Stimulated activated naive CD8-positive, alpha-beta T cell treated with anti-CD3 and anti-CD28 coated beads, Interleukin-15, Interleukin-2, amounts not matched to agents 100 ng/mL and 50 ng/mL, for 24 hours (primary cell): ENCODE results near the gene PLXNB1.
"Not testable (repeated sequence)": the region's sequence is repeated elsewhere in the genome, so short reads cannot be mapped to it uniquely, and the experiment has no call there.

Source experiments
- H3K27ac Mint-ChIP-seq: one replicate; pipeline ENCODE4 v1.8.0; 2021; ENCODE audit warnings: mild to moderate bottlenecking, mixed read lengths
- H3K27me3 Mint-ChIP-seq: one replicate; pipeline ENCODE4 v1.8.0; 2021; ENCODE audit warnings: mixed read lengths
- H3K36me3 Mint-ChIP-seq: one replicate; pipeline ENCODE4 v1.8.0; 2021; ENCODE audit warnings: low read depth, mixed read lengths
- H3K4me1 Mint-ChIP-seq: one replicate; pipeline ENCODE4 v1.8.0; 2021; ENCODE audit warnings: low read depth, mixed read lengths
- H3K4me3 Mint-ChIP-seq: one replicate; pipeline ENCODE4 v1.8.0; 2021; ENCODE audit warnings: mild to moderate bottlenecking, mixed read lengths
- H3K9me3 Mint-ChIP-seq: one replicate; pipeline ENCODE4 v1.8.0; 2021; ENCODE audit warnings: mixed read lengths

Gene PLXNB1

DNA sequence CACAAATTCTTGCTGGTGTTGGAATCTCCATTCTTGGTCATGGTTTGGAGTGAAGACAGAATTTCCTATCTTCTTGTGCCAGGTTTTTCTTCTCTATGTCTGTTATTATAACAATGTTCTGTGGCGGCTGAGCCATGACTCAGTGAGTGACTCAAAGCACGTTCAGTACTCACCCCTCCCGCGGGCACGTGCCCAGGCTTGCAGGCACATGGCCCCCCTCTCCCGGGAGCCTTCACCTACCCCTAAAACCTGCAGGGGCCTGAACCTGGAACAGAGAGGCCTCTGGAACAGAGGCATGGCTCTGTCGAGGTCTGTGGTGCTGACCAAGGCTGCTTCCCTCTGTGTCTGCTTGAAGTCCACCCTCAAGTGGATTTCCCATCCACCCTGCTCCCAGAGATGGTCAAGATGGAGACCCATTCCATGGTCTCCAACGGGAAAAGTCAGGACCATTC lies 27.6 kb downstream of the PLXNB1 start:
- Mint-ChIP-seq H3K27me3 (no peaks in the 10 kb centered on the region), H3K27ac (no peak overlapping the region), H3K4me3 (no peak overlapping the region), H3K36me3 (no peaks in the 10 kb centered on the region), H3K9me3 (no peaks in the 10 kb centered on the region), H3K4me1 (no peaks in the 10 kb centered on the region)

DNA sequence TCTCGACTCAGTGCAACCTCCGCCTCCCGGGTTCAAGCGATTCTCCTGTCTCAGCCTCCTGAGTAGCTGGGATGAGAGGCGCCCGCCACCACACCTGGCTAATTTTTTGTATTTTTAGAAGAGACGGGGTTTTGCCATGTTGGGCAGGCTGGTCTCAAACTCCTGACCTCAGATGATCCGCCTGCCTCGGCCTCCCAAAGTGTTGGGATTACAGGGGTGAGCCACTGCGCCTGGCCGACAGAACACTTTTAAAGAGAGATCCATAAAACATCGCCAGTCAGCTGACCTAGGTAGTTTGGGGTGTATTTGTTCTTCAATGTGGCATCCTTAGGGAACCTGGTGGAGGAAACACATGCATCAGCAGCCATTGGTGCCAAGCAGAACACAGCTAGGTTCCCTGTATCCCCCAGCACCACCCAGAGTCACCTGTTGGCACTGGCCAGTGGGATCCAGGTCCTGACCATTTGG lies 28.4 kb downstream of the PLXNB1 start:
- not testable (repeated sequence) for H3K36me3 Mint-ChIP-seq, H3K4me3 Mint-ChIP-seq, H3K27me3 Mint-ChIP-seq, H3K9me3 Mint-ChIP-seq, H3K27ac Mint-ChIP-seq, H3K4me1 Mint-ChIP-seq

DNA sequence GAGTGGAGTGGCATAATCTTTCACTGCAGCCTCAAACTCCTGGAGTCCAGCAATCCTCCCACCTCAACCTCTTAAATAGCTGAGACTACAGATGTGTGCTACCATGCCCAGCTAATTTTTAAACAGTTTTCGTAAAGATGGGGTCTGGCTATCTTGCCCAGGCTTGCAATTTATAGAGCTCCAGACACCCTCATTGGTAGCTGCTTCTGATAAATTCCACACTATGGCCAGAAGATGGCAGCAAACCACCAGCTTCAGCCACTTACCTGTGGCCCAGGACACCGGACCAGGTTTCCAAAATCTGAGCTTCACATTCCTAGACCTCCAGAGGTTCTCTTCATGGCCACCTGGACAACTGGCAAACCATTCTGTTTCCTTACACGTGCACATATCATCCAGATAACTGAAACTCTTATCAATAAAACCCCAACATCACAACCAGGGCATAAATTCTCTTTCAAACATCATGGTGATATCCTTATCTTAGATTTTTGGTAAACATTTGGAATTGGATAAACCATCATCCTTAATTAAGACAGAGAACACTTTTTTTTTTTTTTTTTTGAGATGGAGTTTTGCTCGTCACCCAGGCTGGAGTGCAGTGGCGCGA lies 29.0 kb downstream of the PLXNB1 start:
- no peak overlapping the region for H3K4me3 Mint-ChIP-seq
- H3K27me3 Mint-ChIP-seq = peaks cover under 1% of the 10 kb centered on the region
- H3K9me3 Mint-ChIP-seq = no peaks in the 10 kb centered on the region
- no peak overlapping the region for H3K27ac Mint-ChIP-seq
- no peaks in the 10 kb centered on the region for H3K36me3 Mint-ChIP-seq
- H3K4me1 Mint-ChIP-seq = no peaks in the 10 kb centered on the region

DNA sequence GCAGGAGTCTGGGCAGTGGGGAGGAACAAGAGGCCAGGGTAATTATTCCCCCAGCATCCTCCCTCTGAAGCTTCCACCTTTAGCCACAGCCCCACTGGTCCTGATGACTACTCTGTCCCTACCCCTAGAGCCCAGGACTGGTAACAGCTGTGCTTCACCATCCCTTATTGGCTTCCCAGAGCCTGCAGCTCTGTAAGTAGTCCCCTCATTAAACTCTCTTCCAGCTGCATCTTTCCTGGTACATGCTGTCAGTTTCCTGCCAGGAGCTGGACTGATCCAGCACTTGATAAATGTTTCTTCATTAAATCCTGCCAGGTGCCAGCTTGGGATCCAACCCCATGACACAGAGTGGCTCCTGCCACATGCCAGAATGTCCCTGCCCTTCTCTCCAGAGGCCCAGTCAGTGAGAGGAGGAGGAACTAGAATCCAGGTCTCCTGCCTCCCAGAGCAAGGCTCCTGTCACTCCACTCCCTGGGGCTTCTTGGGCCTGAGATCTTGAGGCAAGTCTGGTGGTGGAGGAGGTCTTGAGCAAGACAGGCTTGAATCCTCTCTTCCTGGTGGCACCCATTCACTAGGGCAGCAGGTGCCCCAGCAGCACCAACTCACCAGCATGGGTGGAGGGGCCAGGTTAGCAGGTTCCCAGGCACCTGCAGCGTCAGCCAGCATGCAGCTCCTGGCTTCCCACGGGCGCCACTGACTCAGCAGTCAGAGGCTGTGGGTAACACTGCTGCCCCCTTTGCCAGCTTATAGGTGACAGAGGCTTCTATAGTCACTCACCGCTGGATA lies 30.3 kb downstream of the PLXNB1 start:
- Mint-ChIP-seq H3K9me3 (no peaks in the 10 kb centered on the region), H3K4me1 (no peaks in the 10 kb centered on the region), H3K27me3 (peaks cover 3% of the 10 kb centered on the region), H3K4me3 (no peak overlapping the region), H3K36me3 (no peaks in the 10 kb centered on the region), H3K27ac (no peak overlapping the region)

DNA sequence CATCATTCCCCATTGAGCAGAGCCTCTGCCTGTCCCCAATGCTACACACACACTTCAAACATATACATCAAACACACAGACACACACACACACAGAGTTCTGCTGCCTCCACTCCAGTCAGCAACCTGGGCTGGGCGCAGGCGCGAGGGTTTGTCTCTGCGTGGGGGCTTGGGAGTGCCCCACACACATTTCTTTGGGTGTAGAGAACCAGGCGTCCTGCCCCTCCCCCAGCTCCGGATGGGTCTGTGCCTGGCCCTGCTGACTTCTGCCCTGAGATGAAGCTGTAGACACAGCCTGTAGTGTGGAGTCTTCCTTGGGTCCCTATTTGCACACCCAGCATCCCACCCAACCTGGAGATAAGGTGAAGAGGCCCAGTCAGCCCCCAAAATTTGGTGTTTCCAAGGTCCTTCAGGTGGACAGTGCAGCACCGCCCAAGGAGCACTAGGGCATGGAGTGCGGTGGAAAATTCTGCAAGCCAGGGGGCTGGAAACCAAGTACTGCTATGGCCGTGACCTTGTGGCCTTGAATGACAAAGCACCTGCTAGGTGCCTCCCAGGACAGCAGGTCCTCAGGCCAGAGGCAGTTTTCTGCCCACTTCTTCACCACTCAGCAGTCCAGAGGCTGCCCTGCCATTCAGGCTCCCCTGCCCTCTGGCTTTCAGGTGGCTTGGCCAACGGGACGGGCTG lies 31.0 kb downstream of the PLXNB1 start:
- no peak overlapping the region for H3K27ac Mint-ChIP-seq
- no peaks in the 10 kb centered on the region for H3K9me3 Mint-ChIP-seq
- H3K4me1 Mint-ChIP-seq = no peaks in the 10 kb centered on the region
- H3K4me3 Mint-ChIP-seq = no peak overlapping the region
- peaks cover 3% of the 10 kb centered on the region for H3K27me3 Mint-ChIP-seq
- no peaks in the 10 kb centered on the region for H3K36me3 Mint-ChIP-seq

DNA sequence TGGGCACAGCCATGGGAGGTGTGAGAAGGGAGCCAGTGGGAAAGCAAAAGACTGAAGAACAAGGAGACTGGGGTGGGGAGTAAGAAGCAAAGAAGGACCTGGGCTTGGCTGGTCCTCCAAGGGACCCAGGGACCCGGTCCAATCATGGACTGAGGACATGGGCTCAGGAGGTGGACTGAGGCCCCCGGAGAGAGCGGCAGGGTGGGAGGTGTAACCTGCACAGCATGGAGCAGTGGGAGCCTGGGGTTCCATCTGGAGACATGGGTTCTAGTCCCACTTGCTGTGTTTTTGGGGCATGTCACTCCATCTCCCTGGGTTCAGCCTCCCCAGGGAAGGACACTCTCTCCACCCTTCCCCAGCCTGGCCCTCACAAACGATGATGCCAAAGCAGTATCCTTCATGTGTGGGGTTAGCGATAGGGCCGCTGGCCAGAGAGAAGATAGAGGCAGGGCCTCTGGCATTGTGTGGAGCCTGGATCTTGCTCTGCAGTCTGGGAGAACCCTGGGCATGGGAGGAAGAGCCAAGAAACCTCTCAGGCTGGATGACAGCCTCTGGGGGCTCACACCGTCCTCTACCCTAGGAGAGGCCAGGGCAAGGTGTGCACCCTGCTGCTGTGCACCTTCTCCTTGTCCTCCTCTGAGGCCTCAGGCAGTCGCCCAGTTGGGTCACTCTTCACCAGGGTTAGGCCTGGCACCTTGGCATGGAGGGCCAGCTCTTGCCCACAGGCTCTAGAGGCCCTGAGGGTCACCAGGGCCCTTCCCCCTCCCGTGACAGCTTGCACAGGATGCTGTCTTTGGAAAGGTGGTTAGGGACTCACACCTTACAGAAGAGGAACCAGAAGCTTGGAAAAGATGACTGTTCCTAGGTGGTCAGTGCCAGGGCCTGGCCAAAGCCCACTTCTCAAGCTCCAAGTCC lies 31.9 kb downstream of the PLXNB1 start:
- H3K4me1 Mint-ChIP-seq = no peaks in the 10 kb centered on the region
- peaks cover 3% of the 10 kb centered on the region for H3K27me3 Mint-ChIP-seq
- H3K36me3 Mint-ChIP-seq = no peaks in the 10 kb centered on the region
- no peak overlapping the region for H3K27ac Mint-ChIP-seq
- no peaks in the 10 kb centered on the region for H3K9me3 Mint-ChIP-seq
- H3K4me3 Mint-ChIP-seq = no peak overlapping the region

DNA sequence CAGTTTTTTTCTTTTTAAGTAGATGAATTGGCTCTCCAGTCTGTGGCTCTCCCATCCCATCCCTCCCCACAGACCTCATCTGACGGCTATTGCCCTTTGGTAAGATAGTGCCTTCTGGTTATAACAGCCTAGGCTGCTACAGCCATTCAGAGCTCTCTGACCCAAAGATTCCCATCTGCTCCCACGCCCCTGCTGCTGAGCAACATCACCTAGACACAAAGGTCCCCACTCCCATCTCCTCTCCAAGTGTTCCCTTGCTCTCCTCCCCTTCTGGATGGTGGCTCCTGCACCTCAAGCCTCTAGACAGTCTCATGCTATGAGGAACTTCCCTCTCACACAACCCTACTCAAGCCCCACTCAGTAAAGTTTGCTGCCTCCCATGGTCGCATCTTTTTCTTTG lies 34.2 kb downstream of the PLXNB1 start:
- Mint-ChIP-seq H3K9me3 (no peaks in the 10 kb centered on the region), H3K4me3 (no peak overlapping the region), H3K36me3 (no peaks in the 10 kb centered on the region), H3K27me3 (peaks cover 14% of the 10 kb centered on the region), H3K27ac (no peak overlapping the region), H3K4me1 (no peaks in the 10 kb centered on the region)

DNA sequence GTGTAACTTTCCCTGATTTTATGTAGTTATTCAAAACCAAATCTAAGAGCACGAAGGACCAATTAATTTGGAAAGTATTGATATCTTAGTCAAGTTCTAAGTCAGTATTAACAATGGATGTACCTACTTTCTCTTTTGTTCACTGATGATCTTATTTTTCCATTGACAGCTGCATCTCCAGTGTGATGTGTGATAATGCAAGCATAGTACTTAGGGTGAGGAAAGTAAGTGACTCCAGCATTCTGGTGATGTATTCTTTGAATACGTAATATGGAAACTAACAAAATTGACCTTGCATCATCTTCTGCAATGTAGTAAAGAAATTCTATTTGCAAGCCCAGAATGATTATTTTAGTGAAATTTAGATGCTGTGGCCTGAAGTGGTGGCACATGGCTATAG lies 35.5 kb downstream of the PLXNB1 start:
- no peak overlapping the region for H3K4me3 Mint-ChIP-seq
- H3K27ac Mint-ChIP-seq = peak overlapping the region; percentile 77
- no peaks in the 10 kb centered on the region for H3K36me3 Mint-ChIP-seq
- no peaks in the 10 kb centered on the region for H3K9me3 Mint-ChIP-seq
- no peaks in the 10 kb centered on the region for H3K4me1 Mint-ChIP-seq
- H3K27me3 Mint-ChIP-seq = peaks cover 18% of the 10 kb centered on the region

DNA sequence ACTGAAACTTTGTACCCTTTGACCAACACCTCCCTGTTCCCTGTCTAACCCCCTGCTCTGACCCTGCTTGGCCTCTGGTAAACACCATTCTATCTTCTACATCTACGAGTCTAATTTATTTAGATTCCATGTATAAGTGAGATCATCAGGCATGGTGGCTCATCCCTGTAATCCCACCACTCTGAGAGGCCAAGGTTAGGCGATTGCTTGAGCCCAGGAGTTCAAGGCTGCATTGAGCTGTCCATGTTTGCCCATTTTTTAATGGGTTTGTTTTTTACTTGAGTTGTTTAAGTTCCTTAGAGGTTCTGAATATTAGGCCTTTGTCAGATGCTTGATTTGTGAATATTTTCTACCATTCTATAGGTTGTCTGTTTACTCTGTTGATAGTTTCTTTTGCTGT lies 40.9 kb downstream of the PLXNB1 start:
- no peak overlapping the region for H3K27ac Mint-ChIP-seq
- H3K4me1 Mint-ChIP-seq = no peaks in the 10 kb centered on the region
- no peaks in the 10 kb centered on the region for H3K9me3 Mint-ChIP-seq
- no peaks in the 10 kb centered on the region for H3K36me3 Mint-ChIP-seq
- peaks cover 28% of the 10 kb centered on the region for H3K27me3 Mint-ChIP-seq
- H3K4me3 Mint-ChIP-seq = no peak overlapping the region

DNA sequence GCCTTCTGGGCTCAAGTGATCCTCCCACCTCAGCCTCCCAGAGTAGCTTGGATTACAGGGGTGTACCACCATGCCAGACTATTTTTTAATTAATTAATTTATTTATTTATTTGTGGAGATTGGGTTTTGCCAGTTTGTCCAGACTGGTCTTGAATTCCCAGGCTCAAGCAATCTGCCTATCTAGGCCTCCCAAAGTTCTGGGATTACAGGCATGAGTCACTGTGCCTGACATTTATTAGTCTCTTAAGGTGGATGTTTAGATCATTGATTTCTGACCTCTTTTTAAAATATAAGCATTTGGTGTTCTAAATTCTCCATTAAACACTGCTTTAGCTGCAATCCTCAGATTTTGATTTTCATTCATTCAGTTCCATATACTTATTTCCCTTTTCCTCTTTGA lies 42.3 kb downstream of the PLXNB1 start:
- no peak overlapping the region for H3K27ac Mint-ChIP-seq
- H3K4me3 Mint-ChIP-seq = no peak overlapping the region
- no peaks in the 10 kb centered on the region for H3K4me1 Mint-ChIP-seq
- no peaks in the 10 kb centered on the region for H3K36me3 Mint-ChIP-seq
- H3K27me3 Mint-ChIP-seq = peaks cover 32% of the 10 kb centered on the region
- no peaks in the 10 kb centered on the region for H3K9me3 Mint-ChIP-seq

DNA sequence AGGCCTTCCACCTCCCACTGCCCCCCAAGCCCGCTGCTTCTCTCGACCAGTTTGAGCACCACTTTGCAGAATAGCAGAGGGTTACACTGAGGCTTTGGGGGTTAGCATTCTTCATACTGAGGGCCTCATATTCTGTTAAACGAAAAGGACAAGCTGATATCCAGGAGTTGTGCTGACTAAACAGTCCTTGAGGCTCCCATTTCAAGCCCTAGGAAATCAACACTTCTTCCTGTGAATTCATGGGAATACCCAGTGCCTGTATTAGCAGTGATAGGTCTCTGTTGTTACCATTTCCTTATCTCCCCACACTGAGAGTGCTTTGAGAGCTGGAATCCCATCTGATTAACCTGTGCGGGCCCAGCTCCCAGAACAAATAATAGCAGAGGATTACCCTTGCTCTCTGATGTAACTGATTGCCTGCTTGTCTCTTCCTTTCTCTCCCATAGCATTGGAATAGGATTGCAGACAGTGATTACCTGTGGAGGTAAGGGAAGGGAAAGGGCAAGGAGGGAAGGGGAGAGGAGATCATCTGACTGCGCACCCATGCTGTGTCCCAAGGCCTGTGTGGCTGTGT lies 56.9 kb downstream of the PLXNB1 start:
- Mint-ChIP-seq H3K27ac (no peak overlapping the region), H3K4me3 (no peak overlapping the region)

DNA sequence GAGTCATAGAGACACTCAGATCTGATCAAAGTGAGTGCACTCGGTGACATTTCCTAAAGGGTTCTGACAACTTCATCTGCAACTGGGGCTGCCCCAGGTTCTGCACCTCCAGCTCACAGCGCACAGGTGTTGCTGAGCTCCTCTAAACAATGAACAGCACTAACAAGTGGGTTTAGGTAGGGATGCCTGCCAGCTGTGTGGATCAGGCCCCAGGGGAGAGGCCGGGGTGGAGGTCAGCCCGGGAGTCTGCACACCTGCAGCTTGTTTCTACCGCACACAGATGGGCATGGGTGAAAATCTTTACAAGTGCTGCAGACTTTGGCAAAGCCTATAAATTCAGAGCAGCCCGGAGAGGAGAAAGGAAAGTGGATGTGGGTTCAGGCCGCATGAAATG lies 57.5 kb downstream of the PLXNB1 start:
- Mint-ChIP-seq H3K9me3 (no peaks in the 10 kb centered on the region), H3K4me3 (no peak overlapping the region), H3K27me3 (no peaks in the 10 kb centered on the region), H3K27ac (no peak overlapping the region), H3K4me1 (no peaks in the 10 kb centered on the region), H3K36me3 (no peaks in the 10 kb centered on the region)

More for the DNA sequence above, 56.9 kb downstream of the PLXNB1 start:
- Mint-ChIP-seq H3K36me3 (no peaks in the 10 kb centered on the region), H3K9me3 (no peaks in the 10 kb centered on the region), H3K4me1 (no peaks in the 10 kb centered on the region), H3K27me3 (no peaks in the 10 kb centered on the region)

DNA sequence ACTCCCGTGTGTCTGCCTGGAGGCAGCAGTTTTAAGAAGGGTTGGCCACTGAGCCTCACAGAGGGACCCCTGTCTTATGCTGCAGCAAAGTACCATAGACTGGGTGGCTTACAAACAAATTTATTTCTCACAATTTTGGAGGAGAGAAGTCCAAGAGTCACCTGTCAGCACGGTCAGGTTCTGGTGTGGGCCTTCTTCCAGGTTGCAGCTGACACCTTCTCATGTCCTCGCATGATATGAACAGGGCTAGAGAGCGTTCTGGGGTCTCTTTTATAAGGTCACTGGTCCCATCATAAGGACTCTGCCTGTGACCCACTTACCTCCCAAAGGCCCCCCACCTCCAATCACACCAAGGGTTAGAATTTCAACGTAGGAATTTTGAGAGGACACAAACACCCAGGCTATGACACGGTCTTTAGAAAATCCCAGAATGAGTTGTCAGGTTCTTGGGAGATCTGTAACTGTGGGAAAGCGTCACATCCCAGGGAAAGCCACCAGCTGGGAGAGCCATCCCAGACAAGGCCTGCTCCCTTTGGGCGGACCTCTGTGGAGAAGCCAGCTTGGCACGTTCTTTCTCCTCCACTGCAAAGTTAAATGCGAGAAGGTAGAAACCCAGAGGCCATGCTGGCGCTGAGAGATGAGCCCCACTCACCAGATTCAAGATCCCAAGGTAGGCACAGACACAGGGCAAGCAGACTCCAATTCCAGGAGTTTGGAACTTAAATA lies 58.1 kb downstream of the PLXNB1 start, which contains the start of gene FBXW12:
Gene FBXW12, plus strand, starts transcription at position 569 of the 726 bp plus-strand sequence. CDS start 549 bp downstream, outside the sequence.
- Mint-ChIP-seq H3K4me3 (no peak within 1 kb of the TSS), H3K4me1 (no peaks in the 10 kb centered on the region), H3K27me3 (no peaks in the 10 kb centered on the region), H3K9me3 (no peaks in the 10 kb centered on the region), H3K27ac (no peak within 1 kb of the TSS), H3K36me3 (no peaks in the 10 kb centered on the region)

DNA sequence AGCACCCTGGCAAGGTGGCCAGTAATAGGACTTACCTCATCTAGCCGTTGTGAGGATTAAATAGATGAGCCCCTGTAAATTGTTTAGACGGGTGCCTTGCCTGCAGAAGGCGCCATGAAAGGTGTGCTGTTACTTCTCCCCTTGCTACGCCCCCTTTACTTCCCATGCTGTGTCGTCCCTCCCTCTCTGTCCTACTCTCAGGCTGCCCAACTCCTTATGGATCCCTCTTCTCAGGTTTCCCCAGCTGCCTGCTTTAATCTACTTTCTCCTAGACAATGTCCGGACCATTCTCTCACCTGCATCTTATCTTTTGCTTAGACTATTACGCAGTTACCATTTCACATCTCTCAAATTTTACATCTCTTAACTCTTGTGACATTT lies 59.6 kb downstream of the PLXNB1 start:
- H3K9me3 Mint-ChIP-seq = no peaks in the 10 kb centered on the region
- no peaks in the 10 kb centered on the region for H3K36me3 Mint-ChIP-seq

More for the DNA sequence above, 59.6 kb downstream of the PLXNB1 start:
- H3K4me3 Mint-ChIP-seq = no peak overlapping the region
- H3K27ac Mint-ChIP-seq = no peak overlapping the region
- H3K4me1 Mint-ChIP-seq = no peaks in the 10 kb centered on the region
- no peaks in the 10 kb centered on the region for H3K27me3 Mint-ChIP-seq
